HEK293 (cell line): ENCODE measurements around the gene CRY1.
A peak's percentile ranks its signal among the peaks of the same experiment; 100 is the strongest.

Experiments
- CTCF ChIA-PET: fragments of 350-600 bp; formaldehyde crosslinking; extraction: SDS; loops from one replicate; lab custom pipeline; 2021; ENCODE audit warnings: antibody characterized with exemption; lab: Yijun Ruan, JAX
- POLR2A ChIA-PET: fragments of 300-600 bp; formaldehyde crosslinking; extraction: SDS; loops from one replicate; lab custom pipeline; 2020; ENCODE audit warnings: antibody characterized with exemption, inconsistent platforms; lab: Yijun Ruan, JAX
- H3K27ac ChIP-seq: fragments of 200-500 bp; sonication (Bioruptor generic); 2 replicates; pipeline ENCODE4 v1.5.1; 2014; ENCODE audit warnings: low read depth, low read length, control low read depth, inconsistent platforms; ENCODE audit errors: extremely low read depth
- H3K36me3 ChIP-seq, 2 experiments: fragments of 200-500 bp in 1 of 2; sonication (Bioruptor generic) in 1 of 2; 1 replicate in 1 of 2; 2 replicates in 1 of 2; pipeline ENCODE4 v1.5.1; 2014 to 2017; ENCODE audit warnings: inconsistent platforms in 2 of 2, low read length in 2 of 2; ENCODE audit not compliant: control insufficient read depth in 2 of 2, insufficient read depth in 1 of 2
- H3K4me1 ChIP-seq: fragments of 200-500 bp; sonication (Bioruptor generic); 2 replicates; pipeline ENCODE4 v1.5.1; 2014; ENCODE audit warnings: mild to moderate bottlenecking, low read length, inconsistent platforms; ENCODE audit not compliant: control insufficient read depth, insufficient read depth
- H3K4me3 ChIP-seq: 2 replicates; pipeline ENCODE4 v1.5.1; 2011; ENCODE audit warnings: low read depth, mild to moderate bottlenecking, control low read depth, low read length, moderate library complexity
- H3K9me3 ChIP-seq: fragments of 200-500 bp; sonication (Bioruptor generic); 2 replicates; pipeline ENCODE4 v1.5.1; 2014; ENCODE audit warnings: low read depth, low read length, inconsistent platforms; ENCODE audit not compliant: control insufficient read depth, insufficient read depth
- FEZF1 ChIP-seq: fragments of 450-650 bp; formaldehyde crosslinking; IDR thresholded peaks from 2 replicates; pipeline ENCODE4 v1.5.1; 2016; ENCODE audit warnings: missing biosample characterization, missing genetic modification characterization
- GLIS1 ChIP-seq: fragments of 450-650 bp; formaldehyde crosslinking; IDR thresholded peaks from 2 replicates; pipeline ENCODE4 v1.5.1; 2016; ENCODE audit warnings: missing biosample characterization, missing genetic modification characterization
- HOXC10 ChIP-seq: sonication (generic); formaldehyde crosslinking; IDR thresholded peaks from 2 replicates; pipeline ENCODE4 v1.8.1; 2023; ENCODE audit warnings: mild to moderate bottlenecking, missing genetic modification reagents
- PRDM6 ChIP-seq: fragments of 450-650 bp; formaldehyde crosslinking; IDR thresholded peaks from 2 replicates; pipeline ENCODE4 v1.5.1; 2017; ENCODE audit warnings: missing biosample characterization, missing genetic modification characterization
- ZBTB7A ChIP-seq: fragments of 450-650 bp; formaldehyde crosslinking; IDR thresholded peaks from 2 replicates; pipeline ENCODE4 v1.5.1; 2016; ENCODE audit warnings: low read depth, missing biosample characterization, missing genetic modification characterization
- ZEB2 ChIP-seq: fragments of 450-650 bp; formaldehyde crosslinking; IDR thresholded peaks from 2 replicates; pipeline ENCODE4 v1.5.1; 2016; ENCODE audit warnings: missing biosample characterization, missing genetic modification characterization
- ZNF16 ChIP-seq: fragments of 450-650 bp; formaldehyde crosslinking; IDR thresholded peaks from 2 replicates; pipeline ENCODE4 v1.5.1; 2016; ENCODE audit warnings: low read depth, missing biosample characterization, missing genetic modification characterization
- ZNF311 ChIP-seq: fragments of 450-650 bp; formaldehyde crosslinking; IDR thresholded peaks from 2 replicates; pipeline ENCODE4 v1.5.1; 2017; ENCODE audit warnings: missing biosample characterization, missing genetic modification characterization, borderline replicate concordance
- ZNF335 ChIP-seq: fragments of 450-650 bp; formaldehyde crosslinking; conservative IDR thresholded peaks from 2 replicates; pipeline ENCODE4 v1.5.1; 2016; ENCODE audit warnings: missing biosample characterization, missing genetic modification characterization
- ZNF341 ChIP-seq: fragments of 450-650 bp; formaldehyde crosslinking; IDR thresholded peaks from 2 replicates; pipeline ENCODE4; 2016; ENCODE audit warnings: low read depth, missing biosample characterization, missing genetic modification characterization
- ZNF404 ChIP-seq: fragments of 450-650 bp; formaldehyde crosslinking; IDR thresholded peaks from 2 replicates; pipeline ENCODE4 v1.5.1; 2017; ENCODE audit warnings: missing biosample characterization, missing genetic modification characterization
- ZNF510 ChIP-seq: fragments of 450-650 bp; formaldehyde crosslinking; IDR thresholded peaks from 2 replicates; pipeline ENCODE4 v1.5.1; 2018; ENCODE audit warnings: mild to moderate bottlenecking, missing genetic modification characterization, missing biosample characterization; ENCODE audit not compliant: insufficient replicate concordance
- ZNF654 ChIP-seq: fragments of 450-650 bp; formaldehyde crosslinking; IDR thresholded peaks from 2 replicates; pipeline ENCODE4 v1.5.1; 2016; ENCODE audit warnings: low read depth, missing biosample characterization, missing genetic modification characterization
- ZNF707 ChIP-seq: fragments of 450-650 bp; formaldehyde crosslinking; IDR thresholded peaks from 2 replicates; pipeline ENCODE4 v1.5.1; 2016; ENCODE audit warnings: missing biosample characterization, missing genetic modification characterization
- TF ChIP-seq, protein P1 (sequence below): fragments of 450-650 bp; formaldehyde crosslinking; IDR thresholded peaks from 2 replicates; pipeline ENCODE4 v1.5.1; 2016; ENCODE audit warnings: missing biosample characterization, missing genetic modification characterization, borderline replicate concordance
- TF ChIP-seq, protein P2 (sequence below): fragments of 450-650 bp; formaldehyde crosslinking; IDR thresholded peaks from 2 replicates; pipeline ENCODE4 v1.5.1; 2016; ENCODE audit warnings: missing biosample characterization, missing genetic modification characterization

CRY1 gene

GRCh38 chr12:107127482-107128430 is 34.4 kb upstream of the CRY1 start:
- Histone ChIP-seq H3K4me3 (no peak overlapping the region), H3K4me1 (peaks cover 2% of the 10 kb centered on the region; the same call in 1 of the 2 replicates), H3K36me3 (no peaks in the 10 kb centered on the region), H3K27ac (no peak overlapping the region), H3K9me3 (no peaks in the 10 kb centered on the region)
- TF ChIP-seq HOXC10 = no peak
- TF ChIP-seq, protein P1, sequence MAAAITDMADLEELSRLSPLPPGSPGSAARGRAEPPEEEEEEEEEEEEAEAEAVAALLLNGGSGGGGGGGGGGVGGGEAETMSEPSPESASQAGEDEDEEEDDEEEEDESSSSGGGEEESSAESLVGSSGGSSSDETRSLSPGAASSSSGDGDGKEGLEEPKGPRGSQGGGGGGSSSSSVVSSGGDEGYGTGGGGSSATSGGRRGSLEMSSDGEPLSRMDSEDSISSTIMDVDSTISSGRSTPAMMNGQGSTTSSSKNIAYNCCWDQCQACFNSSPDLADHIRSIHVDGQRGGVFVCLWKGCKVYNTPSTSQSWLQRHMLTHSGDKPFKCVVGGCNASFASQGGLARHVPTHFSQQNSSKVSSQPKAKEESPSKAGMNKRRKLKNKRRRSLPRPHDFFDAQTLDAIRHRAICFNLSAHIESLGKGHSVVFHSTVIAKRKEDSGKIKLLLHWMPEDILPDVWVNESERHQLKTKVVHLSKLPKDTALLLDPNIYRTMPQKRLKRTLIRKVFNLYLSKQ (tag by site-specific recombination) = no peak
- TF ChIP-seq GLIS1 (tag by site-specific recombination) = peak; percentile 6; the same call in 1 of the 2 replicates
- TF ChIP-seq FEZF1 (tag by site-specific recombination) = no peak
- POLR2A ChIA-PET = no interaction called here
- CTCF ChIA-PET = interaction anchor here (0.6 to 14.3 kb wide), 9 partner anchors 13 to 481 kb away, joined by 3 to 290 read pairs (median 3); no protein-coding TSS in a partner anchor

DNA sequence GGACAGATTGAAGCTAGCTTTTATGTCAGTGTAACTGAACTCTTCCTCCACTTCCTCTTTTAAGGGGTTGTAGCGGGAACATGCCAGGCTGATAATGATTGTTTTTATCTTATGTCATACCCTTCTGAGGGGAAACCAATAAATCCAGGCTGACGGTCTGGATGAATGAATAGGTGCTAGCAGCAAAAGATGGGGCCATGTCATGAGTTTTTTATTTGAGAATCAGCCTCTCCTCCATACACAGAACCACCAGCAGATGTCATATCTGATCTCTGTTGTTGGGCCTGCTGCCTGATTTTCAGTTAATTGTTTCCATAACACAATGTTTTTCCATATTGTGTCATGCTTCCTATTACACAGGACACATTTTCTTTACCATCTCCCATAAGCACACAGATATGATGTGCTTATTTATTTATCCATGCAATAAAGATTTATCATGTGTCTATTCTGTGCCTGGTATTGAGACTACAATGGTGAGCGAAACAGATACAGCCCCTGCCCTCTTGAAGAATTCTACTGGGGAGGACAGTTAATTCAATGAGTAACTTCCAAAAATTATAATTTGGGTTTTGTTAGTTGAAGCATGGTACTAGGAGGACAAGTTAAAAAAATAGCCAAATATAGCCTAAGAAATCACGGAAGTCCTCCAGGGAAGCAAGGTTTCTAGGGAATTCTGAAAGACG is 33.6 kb upstream of the CRY1 start:
- TF ChIP-seq ZEB2 (tag by site-specific recombination) (0 out of 2 replicates have a peak, but pooled peaks have one; percentile 17), ZNF510 (tag by site-specific recombination) (no peak), ZNF335 (tag by site-specific recombination) (0 out of 2 replicates have a peak, but pooled peaks have one; percentile 27), PRDM6 (tag by site-specific recombination) (peak; percentile 51; the same call in 1 of the 2 replicates), ZNF654 (tag by site-specific recombination) (peak; percentile 63), GLIS1 (tag by site-specific recombination) (0 out of 2 replicates have a peak, but pooled peaks have one; percentile 6), ZNF341 (tag by site-specific recombination) (no peak), ZNF404 (no peak)
- TF ChIP-seq, protein P2, sequence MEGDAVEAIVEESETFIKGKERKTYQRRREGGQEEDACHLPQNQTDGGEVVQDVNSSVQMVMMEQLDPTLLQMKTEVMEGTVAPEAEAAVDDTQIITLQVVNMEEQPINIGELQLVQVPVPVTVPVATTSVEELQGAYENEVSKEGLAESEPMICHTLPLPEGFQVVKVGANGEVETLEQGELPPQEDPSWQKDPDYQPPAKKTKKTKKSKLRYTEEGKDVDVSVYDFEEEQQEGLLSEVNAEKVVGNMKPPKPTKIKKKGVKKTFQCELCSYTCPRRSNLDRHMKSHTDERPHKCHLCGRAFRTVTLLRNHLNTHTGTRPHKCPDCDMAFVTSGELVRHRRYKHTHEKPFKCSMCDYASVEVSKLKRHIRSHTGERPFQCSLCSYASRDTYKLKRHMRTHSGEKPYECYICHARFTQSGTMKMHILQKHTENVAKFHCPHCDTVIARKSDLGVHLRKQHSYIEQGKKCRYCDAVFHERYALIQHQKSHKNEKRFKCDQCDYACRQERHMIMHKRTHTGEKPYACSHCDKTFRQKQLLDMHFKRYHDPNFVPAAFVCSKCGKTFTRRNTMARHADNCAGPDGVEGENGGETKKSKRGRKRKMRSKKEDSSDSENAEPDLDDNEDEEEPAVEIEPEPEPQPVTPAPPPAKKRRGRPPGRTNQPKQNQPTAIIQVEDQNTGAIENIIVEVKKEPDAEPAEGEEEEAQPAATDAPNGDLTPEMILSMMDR (tag by site-specific recombination) = peak; percentile 25; the same call in 1 of the 2 replicates
- H3K9me3 ChIP-seq = no peaks in the 10 kb centered on the region
- H3K36me3 ChIP-seq = no peaks in the 10 kb centered on the region
- ChIA-PET CTCF (interaction anchor here (0.7 to 14.3 kb wide), 7 partner anchors 12 to 703 kb away, joined by 3 to 290 read pairs (median 3); no protein-coding TSS in a partner anchor), POLR2A (no interaction called here)
- H3K4me1 ChIP-seq = peaks cover 2% of the 10 kb centered on the region; the same call in 1 of the 2 replicates
- H3K27ac ChIP-seq = no peak overlapping the region
- H3K4me3 ChIP-seq = no peak overlapping the region

DNA sequence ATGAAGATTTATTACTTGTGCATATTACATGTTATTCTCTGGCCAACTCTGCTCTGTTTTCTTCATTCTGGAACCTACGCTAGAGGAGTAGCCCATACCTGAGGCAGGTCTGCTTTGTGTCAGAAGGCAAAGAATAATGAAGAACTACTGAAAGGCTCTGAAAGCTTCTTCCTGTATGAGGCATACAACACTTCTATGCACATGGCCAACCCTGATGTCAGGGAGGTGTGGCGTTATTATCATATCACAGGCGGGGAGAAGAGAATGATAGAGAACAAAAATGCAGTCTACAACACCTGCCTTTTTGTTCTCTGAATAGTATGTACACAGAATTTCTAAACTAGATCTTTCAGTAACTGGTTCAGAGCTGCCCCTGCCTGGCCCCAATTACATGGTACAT is 32.5 kb upstream of the CRY1 start:
- CTCF ChIA-PET = interaction anchor here (0.5 to 14.3 kb wide), 7 partner anchors 21 to 538 kb away, joined by 3 to 290 read pairs (median 3); no protein-coding TSS in a partner anchor
- Histone ChIP-seq H3K36me3 (no peaks in the 10 kb centered on the region), H3K4me1 (peaks cover 2% of the 10 kb centered on the region; the same call in 1 of the 2 replicates), H3K9me3 (no peaks in the 10 kb centered on the region), H3K4me3 (no peak overlapping the region), H3K27ac (no peak overlapping the region)
- POLR2A ChIA-PET = no interaction called here
- TF ChIP-seq ZNF311 (no peak), ZNF16 (no peak), ZNF707 (no peak), ZBTB7A (no peak)
